Measurements from ENCODE around the gene PLEKHM3. TPM values are rescaled to one million over a fixed set of nuclear protein-coding genes. Genes with fewer than 3 reads are reported as not detected.
A peak's percentile ranks its signal among the peaks of the same experiment; 100 is the strongest.

The PLEKHM3 gene
- total RNA-seq, 1 donor from 2014 or later: 14.8 TPM

DNA sequence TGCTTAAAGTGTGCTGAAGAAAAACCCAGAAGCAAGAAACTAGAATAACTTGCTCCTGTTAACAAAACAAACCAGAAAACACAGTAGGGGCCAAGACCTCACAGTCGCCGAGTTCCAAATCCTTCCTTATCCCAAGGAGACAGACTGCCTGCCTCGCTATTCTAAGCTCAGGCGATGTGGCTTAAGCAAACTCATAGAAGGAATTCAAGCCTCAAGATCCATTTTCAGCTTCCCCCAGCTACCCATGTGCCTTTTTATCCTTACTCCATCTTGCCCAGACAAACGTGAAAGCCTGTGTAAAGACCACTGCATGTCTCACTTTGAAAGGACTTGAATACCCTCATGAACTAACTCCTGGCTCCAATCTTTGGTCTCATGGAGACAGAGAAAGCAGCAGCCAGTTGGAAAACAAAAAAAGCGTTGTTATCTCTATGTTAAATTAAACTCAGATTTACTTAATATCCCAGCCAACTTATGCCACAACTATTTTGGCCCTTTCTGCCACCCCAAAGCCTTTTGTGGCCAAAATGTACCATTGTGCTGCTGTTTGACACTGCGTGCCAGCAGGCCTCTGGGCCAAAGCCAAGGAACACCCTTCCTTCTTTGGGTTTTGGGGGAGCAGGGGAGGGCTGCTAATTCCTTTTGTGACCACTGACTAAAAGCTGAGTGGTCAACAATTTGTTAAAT is 132.5 kb downstream of the PLEKHM3 start:
- no peak for DNase-seq (ENCODE audit: low read depth)

GRCh38 chr2:207891086-207891844 is 134.1 kb downstream of the PLEKHM3 start:
- DNase-seq (ENCODE audit: low read depth): peak; percentile 74

DNA sequence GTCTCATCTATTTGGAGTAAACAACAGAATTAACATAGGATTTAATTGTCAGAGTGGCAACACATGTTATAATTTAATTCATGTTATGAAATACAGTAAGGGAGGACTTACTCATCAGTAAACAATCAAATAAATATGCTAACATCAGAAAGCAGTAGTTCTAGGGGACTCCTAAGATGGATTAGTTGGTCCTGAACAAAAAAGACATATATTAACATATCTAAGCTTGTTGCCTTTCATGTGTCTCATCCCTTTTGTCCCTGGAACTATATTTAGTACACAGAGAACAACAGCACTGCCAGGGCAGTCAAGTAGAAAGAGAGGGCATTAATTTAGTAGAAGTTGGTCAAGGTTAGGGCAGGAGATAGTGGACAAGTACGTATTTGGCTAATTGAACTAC is 137.8 kb downstream of the PLEKHM3 start:
- no peak for DNase-seq (ENCODE audit: low read depth)

DNA sequence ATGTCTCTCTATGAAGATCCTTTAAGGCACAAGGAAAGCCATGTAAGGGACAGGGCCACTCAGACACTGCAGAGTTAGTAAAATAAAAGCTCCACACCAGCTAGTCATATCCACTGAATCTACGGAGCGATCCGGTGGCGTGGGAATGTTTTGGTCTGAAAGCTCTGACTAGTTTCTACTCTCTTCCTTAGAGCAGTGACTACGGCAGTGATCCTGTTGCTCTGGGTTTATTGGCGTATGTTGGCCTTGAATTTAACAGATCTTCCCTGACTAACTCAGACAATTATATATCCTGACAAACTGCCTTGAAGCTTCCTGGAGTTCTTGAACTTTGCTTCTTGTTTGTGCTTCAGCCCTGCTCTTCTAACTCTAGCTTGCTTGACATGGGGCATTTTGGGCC is 140.3 kb downstream of the PLEKHM3 start:
- DNase-seq (ENCODE audit: low read depth): no peak

- peak; percentile 54 for DNase-seq (ENCODE audit: low read depth)
Observed at GRCh38 chr2:207884127-207884526, 141.2 kb downstream of the PLEKHM3 start.

GRCh38 chr2:207883002-207883780 is 142.1 kb downstream of the PLEKHM3 start:
- no peak for DNase-seq (ENCODE audit: low read depth)

- DNase-seq (ENCODE audit: low read depth): peak; percentile 64
Observed at GRCh38 chr2:207881902-207882301, 143.4 kb downstream of the PLEKHM3 start.

DNA sequence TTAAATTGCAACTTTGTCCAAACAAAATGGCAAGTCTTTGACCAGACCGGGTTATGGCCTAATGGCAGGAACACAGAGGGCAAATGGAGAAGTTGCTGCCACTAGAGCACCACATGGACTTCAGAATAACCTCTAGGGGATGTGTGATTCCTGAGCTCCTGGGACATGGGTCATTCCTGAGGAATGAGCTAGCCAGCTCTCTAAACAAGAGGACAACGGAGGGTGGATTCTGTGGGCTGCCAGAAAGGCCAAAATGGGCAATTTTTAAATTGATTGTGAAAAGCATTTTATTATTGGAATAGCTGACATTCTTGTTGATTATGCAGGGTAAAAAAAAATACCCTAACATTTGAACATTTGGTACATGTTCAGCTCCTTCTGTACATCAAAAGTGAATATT is 145.8 kb downstream of the PLEKHM3 start:
- peak; percentile 55 for DNase-seq (ENCODE audit: low read depth)

GRCh38 chr2:207876842-207877535 is 148.3 kb downstream of the PLEKHM3 start:
- DNase-seq (ENCODE audit: low read depth): no peak

- no peak for DNase-seq (ENCODE audit: low read depth)
Observed at GRCh38 chr2:207875473-207876212, 149.7 kb downstream of the PLEKHM3 start.

DNA sequence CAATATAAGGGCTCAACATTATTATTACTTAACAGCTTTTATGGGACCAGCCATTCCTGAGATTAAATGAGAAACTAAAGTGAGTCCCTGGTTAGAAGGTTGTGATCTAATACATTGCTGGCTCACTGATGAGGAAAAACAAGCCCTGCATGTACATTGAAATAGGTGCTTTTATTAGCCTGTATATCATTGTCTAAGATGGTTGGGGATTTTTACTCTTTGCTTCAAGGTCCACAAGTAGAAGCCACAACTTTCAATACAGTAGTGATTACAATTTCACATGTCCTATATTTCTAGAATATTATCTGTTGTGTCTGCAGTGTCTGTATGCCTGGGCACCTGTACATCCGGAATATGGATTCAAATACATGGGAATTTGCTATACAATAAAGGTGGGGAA is 151.5 kb downstream of the PLEKHM3 start:
- DNase-seq (ENCODE audit: low read depth): no peak

DNA sequence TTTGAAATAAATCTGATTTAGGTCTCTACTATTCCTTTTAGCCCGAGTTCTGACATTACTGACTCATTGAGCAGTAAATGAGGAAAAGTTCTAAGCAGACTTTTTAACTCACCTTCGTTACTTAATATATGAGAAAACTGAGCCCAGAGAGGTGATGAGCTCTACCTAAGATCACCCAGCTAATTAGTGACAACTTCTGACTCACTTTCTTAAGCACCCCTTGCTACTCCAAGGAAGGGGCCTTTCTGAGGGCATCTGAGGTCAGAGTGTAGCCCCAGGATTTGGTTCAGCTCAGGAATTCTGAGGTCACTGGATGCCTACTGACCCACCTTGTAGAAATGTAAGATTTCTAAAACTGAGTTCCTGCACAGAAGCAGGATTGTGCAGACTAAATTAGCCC is 153.4 kb downstream of the PLEKHM3 start:
- DNase-seq (ENCODE audit: low read depth): peak; percentile 64

DNA sequence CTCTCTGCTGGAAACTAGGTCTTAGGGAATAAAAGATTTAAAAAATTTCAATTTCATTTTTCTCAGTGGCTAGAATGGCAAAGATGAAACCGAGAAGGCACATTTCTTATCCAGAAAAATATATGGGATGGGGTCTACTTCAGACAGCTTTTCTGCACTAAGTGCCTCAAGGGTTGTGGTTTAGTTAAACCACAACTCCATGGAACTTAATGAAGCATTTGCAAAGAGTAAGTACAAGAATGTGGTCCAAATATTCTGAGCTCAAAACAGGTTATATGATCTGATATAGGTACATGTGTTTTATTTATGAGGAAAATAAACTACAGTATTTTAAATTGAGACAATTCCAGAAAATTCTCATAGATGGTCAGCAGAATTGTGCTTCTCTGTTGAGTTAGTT is 153.8 kb downstream of the PLEKHM3 start:
- peak; percentile 81 for DNase-seq (ENCODE audit: low read depth)

GRCh38 chr2:207870814-207871213 is 154.5 kb downstream of the PLEKHM3 start:
- DNase-seq (ENCODE audit: low read depth): no peak

DNA sequence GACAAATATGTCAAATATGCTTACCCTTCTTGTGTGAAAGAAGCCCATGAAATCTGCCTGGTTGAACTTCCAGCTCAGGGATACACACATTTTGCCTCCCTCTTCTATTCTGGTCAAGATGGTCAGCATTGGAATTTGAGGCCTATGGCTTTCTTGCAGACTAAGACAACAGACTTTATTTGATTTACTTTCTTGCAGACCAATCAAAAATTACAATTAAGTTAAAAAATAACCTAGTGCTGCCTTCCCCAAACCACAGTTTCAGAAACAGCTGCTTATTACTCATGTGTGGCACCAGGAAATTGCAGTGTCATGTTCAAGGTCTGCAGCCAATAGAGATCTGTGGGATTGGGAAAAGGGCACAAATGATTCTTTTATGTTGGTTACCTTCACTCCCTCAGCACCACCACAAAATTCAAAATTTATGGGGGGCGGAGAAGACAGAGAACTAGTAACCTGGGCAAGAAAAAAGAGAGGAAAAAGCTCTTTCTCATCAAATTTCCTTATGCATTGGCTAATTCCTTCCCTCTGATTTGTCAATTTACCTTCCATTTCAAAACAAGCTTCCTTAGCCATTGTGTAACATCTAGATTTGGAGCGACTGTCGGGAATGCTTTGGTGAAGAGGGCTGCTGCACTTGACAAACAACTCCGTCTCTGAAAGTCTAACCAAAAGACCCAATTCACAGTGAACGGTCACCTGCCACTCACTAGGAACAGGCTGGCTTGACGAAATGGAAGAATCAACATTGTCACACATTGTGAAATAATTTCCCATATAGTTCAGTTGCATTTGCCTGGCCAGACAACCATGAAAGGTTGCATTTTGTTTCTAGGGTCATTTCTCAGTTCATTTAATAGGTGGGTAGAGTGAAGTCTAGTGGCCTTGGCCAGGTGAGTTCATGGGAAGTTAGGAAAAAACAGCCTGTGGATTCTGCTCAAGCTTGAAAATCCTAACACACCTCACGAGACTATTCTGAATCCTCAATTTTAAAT is 155.2 kb downstream of the PLEKHM3 start:
- peak; percentile 99 for DNase-seq (ENCODE audit: low read depth)

- DNase-seq (ENCODE audit: low read depth): no peak
Observed at GRCh38 chr2:207868855-207869596, 156.3 kb downstream of the PLEKHM3 start.

DNA sequence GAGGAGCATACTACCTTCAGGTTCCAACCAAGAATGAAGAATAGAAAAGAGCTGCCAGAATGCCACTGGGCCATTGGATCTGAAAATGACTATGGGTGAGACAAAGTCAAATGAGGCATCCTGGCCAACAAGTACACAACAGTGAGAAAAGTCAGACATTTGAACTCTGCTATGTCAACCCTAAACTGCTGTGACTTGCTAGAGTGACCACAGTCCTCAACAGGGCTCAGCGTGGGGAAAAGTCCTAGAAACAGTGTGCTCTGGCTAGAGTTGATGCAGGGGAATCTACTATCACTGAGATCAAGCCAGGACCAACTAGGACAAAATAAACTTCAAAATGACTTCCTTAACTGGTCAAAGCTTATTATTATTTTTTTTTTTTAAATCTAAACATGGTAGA is 157.4 kb downstream of the PLEKHM3 start:
- no peak for DNase-seq (ENCODE audit: low read depth)

GRCh38 chr2:207867056-207867455 is 158.3 kb downstream of the PLEKHM3 start:
- peak; percentile 68 for DNase-seq (ENCODE audit: low read depth)

- DNase-seq (ENCODE audit: low read depth): no peak
Observed at GRCh38 chr2:207865210-207865609, 160.1 kb downstream of the PLEKHM3 start.

Data from renal cortical epithelial cell (primary cell).